H1 (cell line): Measurements from ENCODE around the gene ZBTB9.
"Not testable (repeated sequence)": the region's sequence is repeated elsewhere in the genome, so short reads cannot be mapped to it uniquely, and the experiment has no call there.

Experiments
- CBX5 ChIP-seq: fragments of 300-800, 300-1000 bp; sonication (generic); IDR thresholded peaks from 2 replicates; pipeline ENCODE4 v1.7.1; 2016; ENCODE audit warnings: antibody characterized with exemption, low read length, low read depth
- JUN ChIP-seq: IDR thresholded peaks from 2 replicates; pipeline ENCODE4 v1.6.1; 2011; ENCODE audit warnings: low read depth, mild to moderate bottlenecking, improper control_type of control experiment, low read length
- PHF8 ChIP-seq: fragments of 200-600 bp; sonication (generic); conservative IDR thresholded peaks from 2 replicates; pipeline ENCODE4 v1.7.1; 2012; ENCODE audit warnings: low read depth, mild to moderate bottlenecking, inconsistent platforms, low read length, moderate library complexity
- POLR2A ChIP-seq, 2 experiments: IDR thresholded peaks; 1 replicate in 1 of 2; 2 replicates in 1 of 2; pipeline ENCODE4 v1.6.1; 2011; ENCODE audit warnings: low read depth in 2 of 2, low read length in 2 of 2, mild to moderate bottlenecking in 2 of 2; ENCODE audit errors: control extremely low read depth in 1 of 2
- POLR2AphosphoS5 ChIP-seq: IDR thresholded peaks from 2 replicates; pipeline ENCODE4 v1.6.1; 2011; ENCODE audit warnings: low read depth, low read length
- SIN3A ChIP-seq, 2 experiments: IDR thresholded peaks in 1 of 2; conservative IDR thresholded peaks in 1 of 2; 2 replicates each; pipeline ENCODE4 v1.6.1; 2011 to 2012; ENCODE audit warnings: low read length in 2 of 2, improper control_type of control experiment in 1 of 2, low read depth in 1 of 2, mild to moderate bottlenecking in 1 of 2
- TAF1 ChIP-seq: IDR thresholded peaks from 2 replicates; pipeline ENCODE4 v1.6.1; 2011; ENCODE audit warnings: mild to moderate bottlenecking, low read depth, low read length
- TEAD4 ChIP-seq: IDR thresholded peaks from 2 replicates; pipeline ENCODE4 v1.6.1; 2012; ENCODE audit warnings: low read depth, low read length, inconsistent platforms, mixed read lengths
- TF ChIP-seq, protein P1 (sequence below), 3 experiments: IDR thresholded peaks; 1 replicate in 2 of 3; 2 replicates in 1 of 3; pipeline versions ENCODE4 v1.5.1 to v1.6.1; 2011; ENCODE audit warnings: low read length in 3 of 3, mild to moderate bottlenecking in 3 of 3, inconsistent platforms in 2 of 3, low read depth in 1 of 3, moderate library complexity in 1 of 3; ENCODE audit not compliant: insufficient read depth in 1 of 3; ENCODE audit errors: control extremely low read depth in 1 of 3

DNA sequence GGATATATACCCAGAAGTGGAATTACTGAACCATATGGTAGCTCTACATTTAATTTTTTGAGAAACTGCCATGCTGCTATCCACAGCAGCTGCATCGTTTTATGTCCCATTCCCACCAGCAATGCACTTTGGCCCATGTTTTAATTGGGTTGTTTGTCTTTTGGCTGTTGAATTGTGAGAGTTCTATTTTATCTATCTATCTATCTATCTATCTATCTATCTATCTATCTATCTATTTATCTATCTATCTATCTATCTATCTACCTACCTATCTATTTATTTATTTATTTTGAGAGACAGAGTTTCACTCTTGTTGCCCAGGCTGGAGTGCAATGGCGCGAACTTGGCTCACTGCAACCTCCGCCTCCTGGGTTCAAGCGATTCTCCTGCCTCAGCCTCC is 28.2 kb downstream of the ZBTB9 start:
- not testable (repeated sequence) for TF ChIP-seq TEAD4; POLR2A (IDR thresholded peaks at IDR 0.05; ENCODE audit: control extremely low read depth in 1 of 2, low read depth in 2 of 2, low read length in 2 of 2); POLR2AphosphoS5; PHF8; JUN; SIN3A (conservative IDR thresholded peaks at IDR 0.05 in 1 of 2, IDR thresholded peaks at IDR 0.05 in 1 of 2; ENCODE audit: low read depth in 1 of 2, low read length in 2 of 2); CBX5; TAF1
- TF ChIP-seq, protein P1, sequence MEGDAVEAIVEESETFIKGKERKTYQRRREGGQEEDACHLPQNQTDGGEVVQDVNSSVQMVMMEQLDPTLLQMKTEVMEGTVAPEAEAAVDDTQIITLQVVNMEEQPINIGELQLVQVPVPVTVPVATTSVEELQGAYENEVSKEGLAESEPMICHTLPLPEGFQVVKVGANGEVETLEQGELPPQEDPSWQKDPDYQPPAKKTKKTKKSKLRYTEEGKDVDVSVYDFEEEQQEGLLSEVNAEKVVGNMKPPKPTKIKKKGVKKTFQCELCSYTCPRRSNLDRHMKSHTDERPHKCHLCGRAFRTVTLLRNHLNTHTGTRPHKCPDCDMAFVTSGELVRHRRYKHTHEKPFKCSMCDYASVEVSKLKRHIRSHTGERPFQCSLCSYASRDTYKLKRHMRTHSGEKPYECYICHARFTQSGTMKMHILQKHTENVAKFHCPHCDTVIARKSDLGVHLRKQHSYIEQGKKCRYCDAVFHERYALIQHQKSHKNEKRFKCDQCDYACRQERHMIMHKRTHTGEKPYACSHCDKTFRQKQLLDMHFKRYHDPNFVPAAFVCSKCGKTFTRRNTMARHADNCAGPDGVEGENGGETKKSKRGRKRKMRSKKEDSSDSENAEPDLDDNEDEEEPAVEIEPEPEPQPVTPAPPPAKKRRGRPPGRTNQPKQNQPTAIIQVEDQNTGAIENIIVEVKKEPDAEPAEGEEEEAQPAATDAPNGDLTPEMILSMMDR (IDR thresholded peaks at IDR 0.05; ENCODE audit: control extremely low read depth in 1 of 3, insufficient read depth in 1 of 3, low read depth in 1 of 3, low read length in 3 of 3), result not testable (repeated sequence)
